Smooth muscle cell (in vitro differentiated cells): ENCODE measurements around the gene LSR. TPM values are rescaled to one million over a fixed set of nuclear protein-coding genes. Genes with fewer than 3 reads are reported as not detected.

Experiments
- DNase-seq: peaks from one replicate; lab custom pipeline; 2025; ENCODE audit not compliant: unreplicated experiment; lab: John Stamatoyannopoulos, UW
- H2AFZ ChIP-seq: fragments of 200-600 bp; sonication (generic); 2 replicates; pipeline ENCODE4 v1.6.0; 2016; ENCODE audit warnings: antibody characterized with exemption, low read depth, mild to moderate bottlenecking
- H3F3A ChIP-seq: fragments of 200-600 bp; sonication (generic); 2 replicates; pipeline ENCODE4 v1.6.0; 2017; ENCODE audit warnings: antibody characterized with exemption, low read depth
- H3K27ac ChIP-seq: fragments of 200-600 bp; sonication (generic); 2 replicates; pipeline ENCODE4 v1.5.1; 2016; ENCODE audit warnings: low read depth, mild to moderate bottlenecking
- H3K27me3 ChIP-seq: fragments of 200-600 bp; sonication (generic); 2 replicates; pipeline ENCODE4 v1.6.1; 2016; ENCODE audit warnings: low read depth, mild to moderate bottlenecking
- H3K36me3 ChIP-seq: fragments of 200-600 bp; sonication (generic); 2 replicates; pipeline ENCODE4 v1.5.1; 2016; ENCODE audit warnings: low read depth
- H3K4me1 ChIP-seq: fragments of 200-600 bp; sonication (generic); 2 replicates; pipeline ENCODE4 v1.5.1; 2016; ENCODE audit warnings: low read depth
- H3K4me2 ChIP-seq: fragments of 200-600 bp; sonication (generic); 2 replicates; pipeline ENCODE4 v1.6.0; 2016; ENCODE audit warnings: mild to moderate bottlenecking
- H3K4me3 ChIP-seq: fragments of 200-600 bp; sonication (generic); 2 replicates; pipeline ENCODE4 v1.5.1; 2016; ENCODE audit warnings: mild to moderate bottlenecking
- H3K79me2 ChIP-seq: fragments of 200-600 bp; sonication (generic); 2 replicates; pipeline ENCODE4 v1.6.0; 2016; ENCODE audit warnings: low read depth, mild to moderate bottlenecking
- H3K9ac ChIP-seq: fragments of 200-600 bp; sonication (generic); 2 replicates; pipeline ENCODE4 v1.6.0; 2016; ENCODE audit warnings: low read depth
- H3K9me3 ChIP-seq: fragments of 200-600 bp; sonication (generic); replicated peaks from 2 replicates; pipeline ENCODE4 v1.5.1; 2016; ENCODE audit warnings: low read depth
- H4K20me1 ChIP-seq: fragments of 200-600 bp; sonication (generic); 2 replicates; pipeline ENCODE4 v1.6.0; 2016; ENCODE audit warnings: low read depth
- CTCF ChIP-seq: fragments of 200-600 bp; sonication (generic); IDR thresholded peaks from 2 replicates; pipeline ENCODE4 v1.5.1; 2017; ENCODE audit warnings: borderline replicate concordance, mild to moderate bottlenecking, antibody characterized with exemption; ENCODE audit not compliant: insufficient read depth, poor library complexity, severe bottlenecking
- WGBS: methylation state at CpG from one replicate; pipeline ENCODE4 v1.1.7; 2016; ENCODE audit warnings: low lambda C conversion rate; 5-methylcytosine and 5-hydroxymethylcytosine counted together
- polyA plus RNA-seq: library from polyadenylated mRNA; unstranded; fragments of >200 nt; fragmentation: Nextera tagmentation; extraction: Ambion mirVana; gene quantifications from 2 replicates; pipeline ENCODE4 v1.2.1, GENCODE V29; 2016
- total RNA-seq: library from RNA; depleted of rRNA; stranded (reverse); fragments of >200 nt; gene quantifications from 2 replicates; pipeline ENCODE4 v1.2.3, GENCODE V29; 2014

The LSR gene
- total and polyA plus RNA-seq, 2 experiments from 2014 or later: 14.0 to 14.2 TPM

- no peak for DNase-seq
- Histone ChIP-seq H4K20me1 (no peaks in the 10 kb centered on the region), H3K27me3 (no peaks in the 10 kb centered on the region), H3K9ac (no peak within 1 kb of the TSS), H3F3A (no peaks in the 10 kb centered on the region), H3K9me3 (no peaks in the 10 kb centered on the region), H3K79me2 (no peaks in the 10 kb centered on the region), H3K4me1 (no peaks in the 10 kb centered on the region), H3K27ac (no peak within 1 kb of the TSS), H3K4me3 (no peak within 1 kb of the TSS), H3K4me2 (no peak within 1 kb of the TSS), H2AFZ (no peak within 1 kb of the TSS), H3K36me3 (no peaks in the 10 kb centered on the region)
- TF ChIP-seq CTCF: no peak
- 90% methylated on average over 14 of the region's 14 CpGs for WGBS
These were observed 20.4 kb upstream of the LSR start, which contains the start of gene FAM187B for GRCh38 chr19:35228177-35228930. TSS of gene FAM187B (minus strand) at chr19:35228739. CDS start at chr19:35228680, 59 bp downstream.

GRCh38 chr19:35229601-35230000 lies 19.2 kb upstream of the LSR start:
- H3K27me3 ChIP-seq: no peaks in the 10 kb centered on the region
- H3K79me2 ChIP-seq: no peaks in the 10 kb centered on the region
- no peak overlapping the region for H3K9ac ChIP-seq
- no peak overlapping the region for H2AFZ ChIP-seq
- no peak for TF ChIP-seq CTCF
- no peak overlapping the region for H3K4me2 ChIP-seq
- WGBS: 92% methylated on average over 8 of the region's 8 CpGs
- no peaks in the 10 kb centered on the region for H3F3A ChIP-seq
- DNase-seq: no peak
- H3K27ac ChIP-seq: no peak overlapping the region
- no peaks in the 10 kb centered on the region for H3K36me3 ChIP-seq
- no peaks in the 10 kb centered on the region for H3K4me1 ChIP-seq
- no peak overlapping the region for H3K4me3 ChIP-seq
- H3K9me3 ChIP-seq: no peaks in the 10 kb centered on the region
- no peaks in the 10 kb centered on the region for H4K20me1 ChIP-seq

- H3K4me2 ChIP-seq: no peak overlapping the region
- no peaks in the 10 kb centered on the region for H4K20me1 ChIP-seq
- H3K4me1 ChIP-seq: no peaks in the 10 kb centered on the region
- no peaks in the 10 kb centered on the region for H3K27me3 ChIP-seq
- H3K9ac ChIP-seq: no peak overlapping the region
- H3K36me3 ChIP-seq: no peaks in the 10 kb centered on the region
- no peak overlapping the region for H3K4me3 ChIP-seq
- WGBS: 90% methylated on average over 14 of the region's 14 CpGs
- no peaks in the 10 kb centered on the region for H3K9me3 ChIP-seq
- no peaks in the 10 kb centered on the region for H3F3A ChIP-seq
- no peak for TF ChIP-seq CTCF
- H2AFZ ChIP-seq: no peak overlapping the region
- no peak for DNase-seq
- no peak overlapping the region for H3K27ac ChIP-seq
- no peaks in the 10 kb centered on the region for H3K79me2 ChIP-seq
These were observed 16.7 kb upstream of the LSR start for GRCh38 chr19:35231956-35232645.
